8988T (cell line): ENCODE measurements around the gene SMURF2.

Experiments
- DNase-seq: peaks from one replicate; pipeline ENCODE4 v3.0.0; 2011

The SMURF2 gene

DNA sequence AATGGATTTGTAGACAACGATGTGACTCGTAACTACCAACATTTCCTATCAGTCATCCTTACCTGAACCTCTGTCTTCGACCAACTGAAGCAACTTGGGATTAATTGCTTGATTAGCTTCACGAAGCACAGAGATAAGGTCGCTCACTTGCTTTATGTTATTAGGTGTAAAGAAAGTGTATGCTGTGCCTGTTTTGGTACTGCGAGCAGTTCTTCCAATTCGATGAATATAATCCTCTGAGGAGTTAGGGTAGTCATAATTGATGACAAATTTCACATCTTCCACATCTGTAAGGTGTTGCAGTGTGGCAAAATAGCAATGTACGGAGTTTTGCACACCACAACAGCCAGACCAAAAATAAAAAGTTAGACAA, 161.6 kb downstream of the SMURF2 start:
- DNase-seq, result no peak

DNA sequence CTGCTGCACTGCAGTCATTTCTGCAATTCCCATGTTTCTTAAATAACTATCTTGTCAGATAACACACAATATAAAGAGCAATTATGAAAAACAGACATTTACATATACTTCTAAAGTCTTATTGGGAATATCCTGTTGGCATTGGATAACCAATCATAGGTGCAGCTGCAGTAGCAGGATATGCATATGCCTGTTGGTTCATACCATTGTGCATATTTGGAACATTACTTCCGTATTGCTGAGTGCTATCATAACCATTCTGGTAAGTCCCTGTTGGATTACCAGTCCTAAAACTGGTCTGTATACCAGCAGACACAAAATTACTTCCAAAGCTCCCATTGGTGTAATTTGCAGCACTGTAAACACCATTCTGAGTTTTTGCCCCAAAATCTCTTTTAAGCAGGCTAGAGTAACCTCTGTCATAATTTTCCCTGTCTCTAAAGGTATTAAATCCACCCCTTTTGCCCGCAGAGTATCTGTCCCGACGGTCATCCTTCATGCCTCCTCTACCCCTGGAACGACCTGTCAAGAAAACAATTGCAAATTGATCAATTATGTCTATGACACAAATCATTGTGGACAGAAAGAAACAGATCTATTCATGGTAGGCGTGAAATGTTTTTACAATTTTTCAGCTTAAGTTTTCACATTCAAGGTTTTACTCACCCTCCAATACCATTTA, 162.2 kb downstream of the SMURF2 start:
- DNase-seq, result no peak

DNA sequence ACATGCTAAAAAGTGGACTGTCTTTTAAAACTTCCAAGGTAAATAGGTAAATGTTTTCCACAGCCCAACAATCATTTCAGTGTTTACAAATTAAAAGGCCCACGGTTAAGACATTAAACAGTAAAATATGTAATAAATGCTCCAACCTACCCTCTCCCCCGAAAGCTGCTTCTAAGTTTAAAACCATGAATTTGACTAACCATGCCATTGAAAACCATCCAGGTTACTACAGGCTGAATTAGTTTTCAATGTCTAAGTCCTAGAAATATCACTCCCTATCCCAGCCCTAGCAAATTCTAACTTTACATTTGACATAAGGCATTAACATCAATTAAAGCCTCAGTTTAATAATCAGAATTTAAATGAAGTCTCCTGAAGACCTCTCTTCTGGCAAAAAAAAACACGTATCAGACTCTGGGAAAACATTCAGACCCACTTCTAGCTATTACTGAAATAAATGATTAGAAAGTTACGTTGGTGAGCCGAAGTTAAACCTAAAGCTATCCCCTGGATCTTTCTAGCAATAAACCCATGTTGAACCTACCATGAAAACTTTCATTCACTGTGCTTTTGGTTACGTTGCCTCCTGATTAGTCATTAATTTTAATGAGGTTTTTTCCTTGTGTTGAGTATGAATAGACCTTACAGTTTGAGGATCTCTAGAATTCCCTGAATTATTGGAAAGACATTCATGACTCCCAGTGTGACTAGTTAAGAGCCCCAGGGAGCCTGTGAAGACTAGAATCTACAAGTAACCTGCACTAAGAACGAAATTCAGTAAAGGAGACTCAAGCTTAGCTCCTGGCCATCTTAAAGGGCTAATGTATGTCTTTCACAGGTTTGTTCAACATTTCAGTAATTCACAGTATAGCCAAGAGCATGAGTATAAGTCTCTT, 163.6 kb downstream of the SMURF2 start:
- no peak for DNase-seq

GRCh38 chr17:64497565-64498035, 164.5 kb downstream of the SMURF2 start:
- no peak for DNase-seq

GRCh38 chr17:64496786-64497564, 165.1 kb downstream of the SMURF2 start, which contains the start of gene POLG2:
Gene POLG2 (minus strand): TSS chr17:64497054. CDS start chr17:64496968, 86 bp downstream.
- peak; percentile 65 for DNase-seq

- DNase-seq, result no peak
Measured at GRCh38 chr17:64496348-64496785, 165.7 kb downstream of the SMURF2 start.
